HG02884 (cell line): Measurements from ENCODE around the gene PUM1.

Experiments
- ATAC-seq: cut with Tn5 transposase; IDR thresholded peaks from one replicate; pipeline ENCODE4 v1.9.1; 2021; ENCODE audit warnings: mild to moderate bottlenecking, moderate library complexity; ENCODE audit not compliant: unreplicated experiment

PUM1 gene

DNA sequence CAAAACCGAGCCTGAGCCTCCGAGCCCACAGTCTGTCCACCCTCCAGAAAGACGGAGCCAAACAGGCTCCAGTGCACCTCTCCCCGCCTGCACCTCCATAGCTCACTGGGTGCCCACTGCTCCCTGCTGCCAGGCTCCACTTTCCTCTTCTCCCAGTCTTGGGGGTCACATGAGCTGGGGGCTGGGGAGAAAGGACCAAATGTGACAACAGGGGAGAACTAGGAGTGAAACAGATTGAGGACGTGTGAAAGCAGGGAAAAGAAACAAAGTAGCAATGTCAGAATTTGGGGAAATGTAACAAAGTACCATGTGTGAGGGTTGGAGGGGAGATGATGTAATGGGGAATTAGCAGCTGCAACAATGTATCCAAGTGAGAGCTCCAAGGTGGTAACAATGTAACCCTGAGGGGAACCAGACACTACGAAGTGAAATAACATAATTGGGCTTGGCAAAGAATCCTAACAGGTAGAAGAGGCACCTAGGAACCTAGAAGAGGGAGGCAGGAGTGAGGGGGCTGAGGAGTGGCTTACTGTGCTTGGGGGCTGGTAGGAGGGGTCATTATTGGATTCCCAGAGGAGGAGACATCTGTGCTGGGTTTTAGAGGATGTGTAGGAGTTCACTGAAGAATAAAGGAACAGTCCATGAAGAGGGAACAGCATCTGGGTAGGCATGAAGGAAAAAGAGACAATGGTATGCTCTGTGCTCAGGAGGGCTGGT lies 169.4 kb downstream of the PUM1 start:
- ATAC-seq = no peak

DNA sequence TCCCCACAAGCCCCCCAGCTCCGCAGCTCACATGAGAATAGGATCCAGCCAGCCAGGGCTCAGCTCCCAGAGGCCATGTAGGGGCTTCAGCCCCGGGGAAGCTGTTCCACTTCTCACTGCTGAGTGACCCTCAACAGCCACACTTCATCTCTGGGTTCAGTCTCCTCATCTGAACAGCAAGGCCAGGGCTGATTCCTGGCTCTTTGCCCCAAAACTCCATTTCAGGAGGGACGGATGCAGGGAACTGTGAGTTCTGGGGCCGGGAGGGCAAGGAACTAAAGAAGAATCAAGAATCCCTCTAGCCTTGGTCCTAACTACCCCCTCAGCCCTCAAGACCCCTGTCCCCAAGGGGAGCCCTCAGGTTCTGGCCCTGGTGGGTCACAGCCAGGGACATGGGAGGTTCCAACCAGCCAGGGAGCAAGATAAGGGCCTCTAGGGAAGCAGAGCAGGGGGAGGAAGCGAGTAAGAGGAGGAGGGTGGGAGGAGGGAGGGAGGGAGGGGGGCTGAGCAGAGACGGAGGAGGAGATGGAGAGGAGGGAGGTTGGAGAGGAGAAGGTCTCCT lies 170.1 kb downstream of the PUM1 start:
- no peak for ATAC-seq

DNA sequence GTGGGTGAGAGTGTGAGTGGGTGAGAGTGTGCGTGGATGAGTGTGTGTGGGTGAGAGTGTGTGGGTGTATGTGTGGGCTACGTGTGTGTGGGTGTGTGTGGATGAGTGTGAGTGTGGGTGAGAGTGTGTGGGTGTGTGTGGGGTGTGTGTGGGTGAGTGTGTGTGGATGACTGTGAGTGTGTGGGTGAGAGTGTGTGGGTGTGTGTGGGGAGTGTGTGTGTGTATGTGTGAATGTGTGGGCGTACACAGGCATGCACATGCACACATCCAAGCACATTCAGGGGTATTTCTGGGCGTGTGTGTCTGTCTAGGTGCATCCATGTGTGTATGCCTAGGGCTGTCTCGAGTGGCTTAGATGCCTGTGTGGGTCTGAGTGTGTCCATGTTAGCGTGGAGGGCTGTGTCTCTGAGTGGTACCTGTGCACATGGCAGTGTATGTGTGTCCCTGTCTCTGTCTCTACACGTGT lies 171.0 kb downstream of the PUM1 start:
- no peak for ATAC-seq

GRCh38 chr1:30893776-30894507 lies 171.6 kb downstream of the PUM1 start:
- no peak for ATAC-seq

- ATAC-seq = no peak
Measured at GRCh38 chr1:30892671-30893073, 172.8 kb downstream of the PUM1 start.

- no peak for ATAC-seq
Measured at GRCh38 chr1:30891227-30891552, 174.3 kb downstream of the PUM1 start.

DNA sequence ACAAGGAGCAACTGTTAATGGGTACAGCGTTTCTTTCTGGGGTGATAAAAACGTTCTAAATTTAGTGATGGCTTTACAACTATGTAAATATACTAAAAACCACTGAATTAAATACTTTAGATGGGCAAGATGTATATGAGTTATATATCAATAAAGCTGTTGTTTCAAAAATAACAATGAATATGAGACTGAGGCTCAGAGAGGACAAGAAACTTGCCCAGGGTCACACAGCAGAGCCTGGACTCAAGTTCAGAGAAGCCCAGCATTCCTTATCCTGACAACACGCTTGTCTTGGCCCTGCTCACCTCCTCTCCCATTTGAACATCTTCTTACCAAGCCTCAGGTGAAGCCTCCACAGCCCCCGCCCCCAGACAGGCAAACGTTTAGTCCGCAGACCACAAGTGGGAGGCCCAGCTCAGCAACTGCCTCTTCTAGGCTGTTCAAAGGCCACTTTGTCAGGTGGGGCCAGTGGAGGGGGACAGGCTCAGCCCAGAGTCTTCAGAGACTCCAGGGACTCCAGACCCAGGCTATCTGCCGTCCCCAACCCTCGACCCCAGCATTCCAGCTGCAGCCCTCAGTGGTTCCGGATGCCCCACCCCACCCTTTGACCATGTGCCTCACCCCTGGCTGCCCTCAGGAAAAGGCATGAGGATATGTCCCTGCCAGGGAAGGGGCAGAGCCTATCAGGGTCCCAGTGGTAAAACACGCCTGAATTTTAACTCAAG lies 174.9 kb downstream of the PUM1 start:
- no peak for ATAC-seq

DNA sequence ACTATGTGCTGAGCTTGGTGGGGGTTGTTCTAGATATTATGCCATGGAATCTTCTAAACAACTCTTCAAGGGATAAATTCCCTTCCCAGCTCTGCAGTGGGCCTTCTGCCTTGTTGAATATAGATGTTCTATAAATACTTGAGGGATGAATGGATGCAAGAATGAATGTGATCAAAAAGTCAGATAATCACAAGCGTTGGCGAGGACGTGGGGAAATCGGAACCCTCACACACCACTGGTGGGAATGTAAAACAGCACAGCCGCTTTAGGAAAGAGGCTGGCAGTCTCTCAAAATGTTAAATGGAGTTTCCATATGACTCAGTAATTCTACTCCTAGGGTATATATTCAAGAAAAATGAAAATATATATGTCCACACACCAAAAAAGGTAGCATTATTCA lies 176.0 kb downstream of the PUM1 start:
- no peak for ATAC-seq

- ATAC-seq = no peak
Measured at GRCh38 chr1:30888975-30889374, 176.5 kb downstream of the PUM1 start.

GRCh38 chr1:30888391-30888790 lies 177.1 kb downstream of the PUM1 start:
- no peak for ATAC-seq

GRCh38 chr1:30887485-30888315 lies 177.8 kb downstream of the PUM1 start:
- ATAC-seq = no peak

GRCh38 chr1:30886710-30887428 lies 178.6 kb downstream of the PUM1 start:
- no peak for ATAC-seq

- no peak for ATAC-seq
Measured at GRCh38 chr1:30885570-30886522, 179.7 kb downstream of the PUM1 start.

DNA sequence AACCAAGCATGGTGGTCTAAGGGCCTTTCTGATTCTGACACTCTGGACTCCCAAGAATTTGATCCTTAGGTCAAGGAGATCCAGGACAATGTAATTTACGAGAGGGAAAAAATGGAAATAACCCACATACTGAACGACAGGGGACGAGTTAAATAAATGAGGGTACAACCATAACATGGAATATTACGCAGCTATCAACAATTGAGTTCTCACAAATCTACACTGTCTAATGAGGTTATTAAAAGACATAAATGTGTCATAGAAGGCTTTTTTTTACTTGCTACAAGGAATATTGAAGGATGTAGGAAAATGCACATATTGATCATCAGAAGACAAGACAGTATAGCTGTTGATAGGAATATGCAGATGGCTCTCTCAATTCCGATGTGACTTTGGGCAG lies 180.8 kb downstream of the PUM1 start:
- no peak for ATAC-seq

DNA sequence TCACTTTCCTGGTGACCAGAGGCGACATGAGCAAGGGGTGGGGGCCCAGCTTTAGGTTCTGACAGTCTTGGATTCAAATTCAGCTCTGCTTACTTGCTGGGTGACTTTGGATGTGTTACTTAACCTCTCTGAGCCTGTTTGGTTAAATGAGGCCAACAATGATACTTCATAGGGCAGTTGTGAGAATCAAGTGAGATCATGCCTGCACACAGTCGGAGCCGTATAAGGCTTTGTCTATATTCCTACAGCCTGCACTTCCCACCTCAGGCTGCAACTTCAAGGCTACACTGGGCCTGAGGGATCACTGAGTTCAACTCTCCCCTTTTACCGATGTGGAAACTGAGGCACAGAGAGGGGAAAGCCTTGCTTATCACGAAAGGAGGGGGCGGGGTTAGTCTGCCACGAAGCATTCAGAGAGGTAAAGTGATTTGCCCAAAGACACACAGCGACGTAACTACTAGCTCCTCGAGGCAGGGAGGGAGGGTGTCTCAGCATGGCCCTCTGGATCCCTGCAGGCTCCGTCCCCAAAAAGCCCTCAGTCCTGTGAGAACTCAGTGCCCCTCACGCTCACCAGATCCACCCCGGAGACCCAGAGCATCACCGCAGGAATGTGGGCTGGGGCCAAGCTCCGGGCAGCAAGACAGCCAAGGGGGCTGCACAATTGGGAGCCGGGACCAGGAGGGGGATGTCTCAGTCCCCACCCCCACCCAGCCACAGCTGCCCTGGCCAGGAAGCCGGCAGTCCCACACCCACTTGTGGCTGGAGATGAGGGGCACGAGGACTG lies 181.9 kb downstream of the PUM1 start:
- ATAC-seq = no peak

- ATAC-seq = no peak
Measured at GRCh38 chr1:30882678-30883388, 182.7 kb downstream of the PUM1 start.
